Endodermal cell (in vitro differentiated cells): ENCODE data around the gene CDH13. TPM values are rescaled to one million over a fixed set of nuclear protein-coding genes. Genes with fewer than 3 reads are reported as not detected.

Experiments used
- DNase-seq: peaks from one replicate; pipeline ENCODE4 v3.0.0-alpha.2; 2017
- H3K27ac ChIP-seq: 2 replicates; pipeline ENCODE4 v1.5.1; 2013; ENCODE audit warnings: mild to moderate bottlenecking, low read depth, low read length, moderate library complexity
- H3K27me3 ChIP-seq: 2 replicates; pipeline ENCODE4 v1.6.1; 2013; ENCODE audit warnings: mild to moderate bottlenecking, low read length, moderate library complexity; ENCODE audit not compliant: insufficient read depth, control insufficient read depth, poor library complexity, severe bottlenecking
- H3K36me3 ChIP-seq: 2 replicates; pipeline ENCODE4 v1.7.0; 2013; ENCODE audit warnings: mild to moderate bottlenecking, low read length, moderate library complexity; ENCODE audit not compliant: control insufficient read depth, insufficient read depth
- H3K4me1 ChIP-seq: one replicate; pipeline ENCODE4 v1.7.0; 2013; ENCODE audit warnings: low read length; ENCODE audit not compliant: control insufficient read depth, insufficient read depth
- H3K4me3 ChIP-seq: 2 replicates; pipeline ENCODE4 v1.5.1; 2013; ENCODE audit warnings: mild to moderate bottlenecking, low read length, moderate library complexity
- H3K9ac ChIP-seq: 2 replicates; pipeline ENCODE4 v1.6.1; 2013; ENCODE audit warnings: mild to moderate bottlenecking, low read length, moderate library complexity; ENCODE audit not compliant: poor library complexity, severe bottlenecking; ENCODE audit errors: extremely low read depth
- H3K9me3 ChIP-seq: 2 replicates; pipeline ENCODE4 v1.6.1; 2013; ENCODE audit warnings: mild to moderate bottlenecking, low read length, moderate library complexity; ENCODE audit not compliant: control insufficient read depth
- H3K27ac Mint-ChIP-seq: 2 replicates; pipeline ENCODE4 v1.8.0; 2020; ENCODE audit warnings: mixed read lengths
- H3K27me3 Mint-ChIP-seq: 2 replicates; pipeline ENCODE4 v1.8.0; 2021; ENCODE audit warnings: mild to moderate bottlenecking, mixed read lengths; ENCODE audit not compliant: insufficient read depth
- H3K36me3 Mint-ChIP-seq: 2 replicates; pipeline ENCODE4 v1.8.0; 2020; ENCODE audit warnings: low read depth, mixed read lengths
- H3K4me1 Mint-ChIP-seq: 2 replicates; pipeline ENCODE4 v1.8.0; 2020; ENCODE audit warnings: mixed read lengths
- H3K4me3 Mint-ChIP-seq: 2 replicates; pipeline ENCODE4 v1.8.0; 2020; ENCODE audit warnings: mild to moderate bottlenecking, moderate library complexity, mixed read lengths
- H3K9me3 Mint-ChIP-seq: 2 replicates; pipeline ENCODE4 v1.8.0; 2020; ENCODE audit warnings: mild to moderate bottlenecking, mixed read lengths
- CTCF ChIP-seq: fragments of 200-600 bp; sonication (generic); conservative IDR thresholded peaks from 2 replicates; pipeline ENCODE4 v1.5.0; 2021; ENCODE audit warnings: antibody characterized with exemption, mild to moderate bottlenecking
- WGBS, 2 experiments: methylation state at CpG; one replicate each; pipeline versions ENCODE4 v1.1.5 to v1.1.7; 2013; ENCODE audit warnings: missing lambda C conversion rate in 2 of 2, mixed read lengths in 1 of 2; ENCODE audit not compliant: insufficient coverage in 1 of 2, insufficient read length in 1 of 2; 5-methylcytosine and 5-hydroxymethylcytosine counted together
- total RNA-seq, 2 donors: library from RNA; stranded (reverse); fragmentation: NEBNext Ultra II Directional in 1 of 2; extraction: Animal tissue kit (Norgen Biotek cat#: 25700) in 1 of 2; gene quantifications; 2 replicates in 1 of 2; 3 replicates in 1 of 2; pipeline ENCODE4 v1.2.1, GENCODE V29; 2021

CDH13 gene
- total RNA-seq, 2 donors from 2014 or later: 0.86 to 1.8 TPM

- H3K4me3 Mint-ChIP-seq: no peak overlapping the region
- peaks cover 6% of the 10 kb centered on the region for H3K4me1 ChIP-seq
- 83 to 90% methylated on average over 8 to 11 of the region's 11 CpGs for WGBS, 2 experiments
- no peak for TF ChIP-seq CTCF
- no peak overlapping the region for H3K27ac Mint-ChIP-seq
- no peak overlapping the region for H3K4me3 ChIP-seq
- no peaks in the 10 kb centered on the region for H3K36me3 Mint-ChIP-seq
- peaks cover 30% of the 10 kb centered on the region for H3K4me1 Mint-ChIP-seq
- H3K9me3 Mint-ChIP-seq: no peaks in the 10 kb centered on the region
- no peaks in the 10 kb centered on the region for H3K27me3 ChIP-seq
- H3K9me3 ChIP-seq: no peaks in the 10 kb centered on the region
- no peak overlapping the region for H3K9ac ChIP-seq
- no peaks in the 10 kb centered on the region for H3K27me3 Mint-ChIP-seq
- no peak overlapping the region for H3K27ac ChIP-seq
- no peaks in the 10 kb centered on the region for H3K36me3 ChIP-seq
- no peak for DNase-seq
Observed at GRCh38 chr16:82681592-82681991, 54.8 kb downstream of the CDH13 start.

DNA sequence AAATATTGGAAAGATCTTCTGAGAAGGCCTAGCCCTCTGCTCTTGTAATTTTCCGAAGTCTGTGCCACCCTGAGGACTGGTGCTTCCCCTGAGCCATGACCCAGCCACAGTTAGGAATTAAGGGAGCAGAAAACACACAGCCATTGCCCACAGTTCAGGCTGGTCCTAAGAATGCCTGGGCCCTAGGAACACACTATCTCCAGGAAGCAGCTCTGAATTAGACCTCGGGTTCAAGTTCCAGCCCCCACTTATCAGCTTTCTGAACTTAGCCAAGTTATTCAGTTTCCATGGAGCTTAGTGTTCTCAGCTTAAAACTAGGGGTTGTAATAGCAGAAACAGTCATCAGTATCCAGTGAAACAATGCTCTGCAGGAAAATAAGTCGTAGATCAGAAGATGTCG lies 56.0 kb downstream of the CDH13 start:
- no peaks in the 10 kb centered on the region for H3K9me3 Mint-ChIP-seq
- TF ChIP-seq CTCF: no peak
- no peak overlapping the region for H3K27ac Mint-ChIP-seq

GRCh38 chr16:82684256-82684655 lies 57.5 kb downstream of the CDH13 start:
- no peak overlapping the region for H3K9ac ChIP-seq
- H3K36me3 ChIP-seq: no peaks in the 10 kb centered on the region
- Mint-ChIP-seq H3K36me3 (no peaks in the 10 kb centered on the region), H3K4me1 (peaks cover 7% of the 10 kb centered on the region), H3K9me3 (no peaks in the 10 kb centered on the region), H3K4me3 (no peak overlapping the region), H3K27me3 (no peaks in the 10 kb centered on the region), H3K27ac (no peak overlapping the region)
- WGBS, 2 experiments: 87% methylated on average over 2 of the region's 2 CpGs; no CpG with 5 or more reads in 1 of the 2 experiments
- no peak for DNase-seq
- no peak for TF ChIP-seq CTCF
- peaks cover 6% of the 10 kb centered on the region for H3K4me1 ChIP-seq
- H3K9me3 ChIP-seq: no peaks in the 10 kb centered on the region
- no peak overlapping the region for H3K27ac ChIP-seq
- H3K4me3 ChIP-seq: no peak overlapping the region
- H3K27me3 ChIP-seq: no peaks in the 10 kb centered on the region

More for the DNA sequence above, 56.0 kb downstream of the CDH13 start:
- Histone ChIP-seq H3K27ac (no peak overlapping the region), H3K27me3 (no peaks in the 10 kb centered on the region), H3K36me3 (no peaks in the 10 kb centered on the region), H3K4me1 (peaks cover 6% of the 10 kb centered on the region), H3K9ac (no peak overlapping the region), H3K4me3 (no peak overlapping the region), H3K9me3 (no peaks in the 10 kb centered on the region)
- Mint-ChIP-seq H3K27me3 (no peaks in the 10 kb centered on the region), H3K4me3 (no peak overlapping the region), H3K4me1 (peaks cover 20% of the 10 kb centered on the region), H3K36me3 (no peaks in the 10 kb centered on the region)
- WGBS, 2 experiments: 94 to 95% methylated on average over 4 of the region's 4 CpGs
- DNase-seq: no peak
